ENCODE data around the gene FZD10.

FZD10 gene

GRCh38 chr12:130160306-130160705 is 2.0 kb upstream of the FZD10 start:
- Histone ChIP-seq H3K4me1 (no peaks in the 10 kb centered on the region), H3K27me3 (peaks cover 92% of the 10 kb centered on the region), H3K36me3 (no peaks in the 10 kb centered on the region), H3K4me3 (ENCODE audit: low read depth, low read length) (no peak overlapping the region), H3K9me3 (no peaks in the 10 kb centered on the region)
- TF ChIP-seq CTCF (IDR thresholded peaks at IDR 0.05; ENCODE audit: low read depth, low read length): no peak
- DNase-seq: no peak

- no peak overlapping the region for H3K4me3 ChIP-seq (ENCODE audit: low read depth, low read length)
Observed at GRCh38 chr12:130160711-130161231, 1.5 kb upstream of the FZD10 start.

GRCh38 chr12:130161261-130162243 is 712 bp upstream of the FZD10 start:
- peaks cover 93% of the 10 kb centered on the region for H3K27me3 ChIP-seq
- TF ChIP-seq CTCF (IDR thresholded peaks at IDR 0.05; ENCODE audit: low read depth, low read length): no peak
- no peaks in the 10 kb centered on the region for H3K4me1 ChIP-seq
- H3K36me3 ChIP-seq: no peaks in the 10 kb centered on the region
- H3K4me3 ChIP-seq (ENCODE audit: low read depth, low read length): no peak overlapping the region
- no peak for DNase-seq
- H3K9me3 ChIP-seq: no peaks in the 10 kb centered on the region

More at GRCh38 chr12:130160711-130161231, 1.5 kb upstream of the FZD10 start:
- Histone ChIP-seq H3K9me3 (no peaks in the 10 kb centered on the region), H3K4me1 (no peaks in the 10 kb centered on the region), H3K27me3 (peaks cover 93% of the 10 kb centered on the region), H3K36me3 (no peaks in the 10 kb centered on the region)
- TF ChIP-seq CTCF (IDR thresholded peaks at IDR 0.05; ENCODE audit: low read depth, low read length): no peak
- DNase-seq: no peak

- Histone ChIP-seq H3K4me1 (no peaks in the 10 kb centered on the region), H3K27me3 (peaks cover 91% of the 10 kb centered on the region)
- TF ChIP-seq CTCF (IDR thresholded peaks at IDR 0.05; ENCODE audit: low read depth, low read length): no peak
Observed at GRCh38 chr12:130162745-130163460, 639 bp downstream of the FZD10 start.

GRCh38 chr12:130163461-130164215 is 1.4 kb downstream of the FZD10 start:
- DNase-seq: no peak
- Histone ChIP-seq H3K4me1 (no peaks in the 10 kb centered on the region), H3K9me3 (no peaks in the 10 kb centered on the region), H3K36me3 (no peaks in the 10 kb centered on the region), H3K27me3 (peaks cover 85% of the 10 kb centered on the region), H3K4me3 (ENCODE audit: low read depth, low read length) (no peak overlapping the region)
- TF ChIP-seq CTCF (IDR thresholded peaks at IDR 0.05; ENCODE audit: low read depth, low read length): no peak

More at GRCh38 chr12:130162745-130163460, 639 bp downstream of the FZD10 start:
- DNase-seq: no peak
- H3K9me3 ChIP-seq: no peaks in the 10 kb centered on the region
- no peak overlapping the region for H3K4me3 ChIP-seq (ENCODE audit: low read depth, low read length)
- no peaks in the 10 kb centered on the region for H3K36me3 ChIP-seq
